ENCODE measurements around the gene KREMEN2. TPM values are rescaled to one million over a fixed set of nuclear protein-coding genes. Genes with fewer than 3 reads are reported as not detected.

Gene KREMEN2
- total RNA-seq, 3 donors from 2014 or later, result 0.22 to 1.7 (median 1.3) TPM

GRCh38 chr16:2976201-2976600, 12.1 kb downstream of the KREMEN2 start:
- TF ChIP-seq CTCF (IDR thresholded peaks at IDR 0.05), result no peak
- DNase-seq (no peak), ATAC-seq (no peak)
- H3K36me3 ChIP-seq (ENCODE audit: low read depth), result no peaks in the 10 kb centered on the region
- peaks cover 17% of the 10 kb centered on the region for H3K4me1 ChIP-seq (ENCODE audit: low read depth)
- H3K4me3 ChIP-seq, result no peak overlapping the region
- intact Hi-C loops (cut with DNase I, micrococcal nuclease), result no loop called here
- no peaks in the 10 kb centered on the region for H3K9me3 ChIP-seq

GRCh38 chr16:2976673-2977072, 12.6 kb downstream of the KREMEN2 start:
- no peak for DNase-seq
- intact Hi-C loops (cut with DNase I, micrococcal nuclease), result no loop called here
- no peak overlapping the region for H3K4me3 ChIP-seq
- peaks cover 19% of the 10 kb centered on the region for H3K4me1 ChIP-seq (ENCODE audit: low read depth)
- H3K9me3 ChIP-seq, result no peaks in the 10 kb centered on the region
- no peak for TF ChIP-seq CTCF (IDR thresholded peaks at IDR 0.05)
- no peak for ATAC-seq
- no peaks in the 10 kb centered on the region for H3K36me3 ChIP-seq (ENCODE audit: low read depth)

- ATAC-seq (peak; percentile 34), DNase-seq (peak; percentile 63 to 71 (median 66))
- TF ChIP-seq CTCF (IDR thresholded peaks at IDR 0.05), result no peak
- intact Hi-C loops (cut with DNase I, micrococcal nuclease), result no loop called here
- no peaks in the 10 kb centered on the region for H3K36me3 ChIP-seq (ENCODE audit: low read depth)
- no peak overlapping the region for H3K4me3 ChIP-seq
- H3K9me3 ChIP-seq, result no peaks in the 10 kb centered on the region
- peaks cover 19% of the 10 kb centered on the region for H3K4me1 ChIP-seq (ENCODE audit: low read depth)
Measured at GRCh38 chr16:2977440-2977839, 13.4 kb downstream of the KREMEN2 start.

- ATAC-seq (peak; percentile 5), DNase-seq (peak in 1 of 3 donors; percentile 66)
- Histone ChIP-seq H3K4me1 (ENCODE audit: low read depth) (peaks cover 26% of the 10 kb centered on the region), H3K9me3 (no peaks in the 10 kb centered on the region), H3K36me3 (ENCODE audit: low read depth) (no peaks in the 10 kb centered on the region), H3K4me3 (peak overlapping the region; percentile 24)
- no peak for TF ChIP-seq CTCF (IDR thresholded peaks at IDR 0.05)
- intact Hi-C loops (cut with DNase I, micrococcal nuclease), result no loop called here
Measured at GRCh38 chr16:2979669-2980226, 15.7 kb downstream of the KREMEN2 start.

- ATAC-seq, result peak; percentile 92
- peak; percentile 92 to 97 (median 94) for DNase-seq
- peak within 1 kb of the TSS; percentile 24 for H3K4me3 ChIP-seq
- no peak for TF ChIP-seq CTCF (IDR thresholded peaks at IDR 0.05)
- peaks cover 26% of the 10 kb centered on the region for H3K4me1 ChIP-seq (ENCODE audit: low read depth)
- no peaks in the 10 kb centered on the region for H3K36me3 ChIP-seq (ENCODE audit: low read depth)
- H3K9me3 ChIP-seq, result no peaks in the 10 kb centered on the region
- intact Hi-C loops (cut with DNase I, micrococcal nuclease), result no loop called here
Measured at GRCh38 chr16:2980227-2981176, 16.4 kb downstream of the KREMEN2 start, which contains the start of gene PKMYT1. PKMYT1 (minus strand) TSS chr16:2980446; CDS start chr16:2979657, 789 bp downstream.
